H9 (cell line): ENCODE results near the gene THBS4. TPM values are rescaled to one million over a fixed set of nuclear protein-coding genes. Genes with fewer than 3 reads are reported as not detected.

Source experiments
- DNase-seq: peaks from one replicate; pipeline ENCODE4 v3.0.0-alpha.2; 2017
- H2AFZ ChIP-seq: one replicate; pipeline ENCODE4 v1.6.1; 2013; ENCODE audit warnings: mild to moderate bottlenecking, low read length, control low read depth, moderate library complexity
- H2AK5ac ChIP-seq: 2 replicates; pipeline ENCODE4 v1.6.1; 2013; ENCODE audit warnings: low read length, control low read depth, mixed read lengths; ENCODE audit not compliant: insufficient read length
- H2BK120ac ChIP-seq: one replicate; pipeline ENCODE4 v1.6.1; 2013; ENCODE audit warnings: low read depth, mild to moderate bottlenecking, low read length, control low read depth, inconsistent platforms; ENCODE audit not compliant: poor library complexity, severe bottlenecking
- H2BK12ac ChIP-seq: 2 replicates; pipeline ENCODE4 v1.6.1; 2013; ENCODE audit warnings: low read length, control low read depth, mixed read lengths, low read depth; ENCODE audit not compliant: insufficient read length
- H2BK15ac ChIP-seq: 2 replicates; pipeline ENCODE4 v1.6.1; 2013; ENCODE audit warnings: low read depth, low read length, control low read depth
- H2BK20ac ChIP-seq: one replicate; pipeline ENCODE4 v1.6.1; 2013; ENCODE audit warnings: low read depth, mild to moderate bottlenecking, low read length, control low read depth, inconsistent platforms; ENCODE audit not compliant: poor library complexity, severe bottlenecking
- H2BK5ac ChIP-seq: 2 replicates; pipeline ENCODE4 v1.6.1; 2013; ENCODE audit warnings: low read length, control low read depth, mixed read lengths; ENCODE audit not compliant: insufficient read length
- H3K14ac ChIP-seq: 2 replicates; pipeline ENCODE4 v1.6.1; 2013; ENCODE audit warnings: low read length, control low read depth; ENCODE audit not compliant: insufficient read depth
- H3K18ac ChIP-seq: 2 replicates; pipeline ENCODE4 v1.6.1; 2013; ENCODE audit warnings: low read depth, mild to moderate bottlenecking, mixed read lengths, low read length, control low read depth; ENCODE audit not compliant: insufficient read length
- H3K23ac ChIP-seq: 2 replicates; pipeline ENCODE4 v1.6.1; 2013; ENCODE audit warnings: low read length, control low read depth, mixed read lengths, low read depth; ENCODE audit not compliant: insufficient read length
- H3K23me2 ChIP-seq: 2 replicates; pipeline ENCODE4 v1.6.1; 2013; ENCODE audit warnings: low read depth, mild to moderate bottlenecking, mixed read lengths, low read length, control low read depth; ENCODE audit not compliant: insufficient read length, poor library complexity, severe bottlenecking
- H3K27ac ChIP-seq: 2 replicates; pipeline ENCODE4 v1.5.1; 2013; ENCODE audit warnings: low read length, control low read depth, mixed read lengths, low read depth; ENCODE audit not compliant: insufficient read length
- H3K27me3 ChIP-seq: 2 replicates; pipeline ENCODE4 v1.6.1; 2013; ENCODE audit warnings: low read length, control low read depth, inconsistent platforms; ENCODE audit not compliant: insufficient read depth
- H3K4ac ChIP-seq: 2 replicates; pipeline ENCODE4 v1.6.1; 2013; ENCODE audit warnings: low read depth, mild to moderate bottlenecking, control low read depth, inconsistent platforms, low read length, moderate library complexity
- H3K4me1 ChIP-seq: 2 replicates; pipeline ENCODE4 v1.6.1; 2013; ENCODE audit warnings: low read length, control low read depth, inconsistent platforms; ENCODE audit not compliant: insufficient read depth
- H3K4me2 ChIP-seq: 2 replicates; pipeline ENCODE4 v1.6.1; 2013; ENCODE audit warnings: low read length, control low read depth, mixed read lengths; ENCODE audit not compliant: insufficient read length, insufficient read depth
- H3K56ac ChIP-seq: 2 replicates; pipeline ENCODE4 v1.6.1; 2013; ENCODE audit warnings: low read depth, mild to moderate bottlenecking, mixed read lengths, low read length, control low read depth; ENCODE audit not compliant: insufficient read length
- H3K79me1 ChIP-seq: 2 replicates; pipeline ENCODE4 v1.6.1; 2013; ENCODE audit warnings: low read depth, mild to moderate bottlenecking, moderate library complexity, low read length, control low read depth, inconsistent platforms; ENCODE audit not compliant: insufficient read depth, poor library complexity, severe bottlenecking
- H3K79me2 ChIP-seq: 2 replicates; pipeline ENCODE4 v1.6.1; 2013; ENCODE audit warnings: low read length, control low read depth, inconsistent platforms; ENCODE audit not compliant: insufficient read depth
- H3K9ac ChIP-seq: 2 replicates; pipeline ENCODE4 v1.6.1; 2013; ENCODE audit warnings: low read length, control low read depth, mixed read lengths; ENCODE audit not compliant: insufficient read length; ENCODE audit errors: extremely low read depth
- H3K9me3 ChIP-seq: one replicate; pipeline ENCODE4 v1.6.1; 2013; ENCODE audit warnings: low read depth, low read length, inconsistent platforms; ENCODE audit not compliant: control insufficient read depth
- H3T11ph ChIP-seq: one replicate; pipeline ENCODE4 v1.6.1; 2013; ENCODE audit warnings: mild to moderate bottlenecking, low read length, control low read depth, inconsistent platforms
- H4K20me1 ChIP-seq: one replicate; pipeline ENCODE4 v1.6.1; 2013; ENCODE audit not compliant: control insufficient read depth, insufficient read length, insufficient read depth
- H4K5ac ChIP-seq: 2 replicates; pipeline ENCODE4 v1.6.1; 2013; ENCODE audit warnings: low read depth, mild to moderate bottlenecking, mixed read lengths, low read length, control low read depth; ENCODE audit not compliant: insufficient read length
- H4K8ac ChIP-seq: replicated peaks from 2 replicates; pipeline ENCODE4 v1.6.1; 2013; ENCODE audit warnings: low read length, control low read depth, mixed read lengths, low read depth; ENCODE audit not compliant: insufficient read length
- H4K91ac ChIP-seq: 2 replicates; pipeline ENCODE4 v1.6.1; 2013; ENCODE audit warnings: low read depth, mild to moderate bottlenecking, moderate library complexity, mixed read lengths, low read length, control low read depth; ENCODE audit not compliant: insufficient read length
- H3K27ac Mint-ChIP-seq, 3 experiments: 2 replicates in 2 of 3; 3 replicates in 1 of 3; pipeline ENCODE4 v1.8.0; 2020 to 2021; ENCODE audit warnings: mixed read lengths in 3 of 3, mild to moderate bottlenecking in 1 of 3, moderate library complexity in 1 of 3
- H3K27me3 Mint-ChIP-seq: 2 replicates; pipeline ENCODE4 v1.8.0; 2021; ENCODE audit warnings: low read depth, mild to moderate bottlenecking, moderate library complexity, mixed read lengths
- H3K36me3 Mint-ChIP-seq, 3 experiments: 2 replicates in 2 of 3; 3 replicates in 1 of 3; pipeline ENCODE4 v1.8.0; 2020 to 2021; ENCODE audit warnings: low read depth in 3 of 3, mixed read lengths in 3 of 3; ENCODE audit not compliant: insufficient read depth in 1 of 3
- H3K4me1 Mint-ChIP-seq, 2 experiments: 2 replicates each; pipeline ENCODE4 v1.8.0; 2020; ENCODE audit warnings: mixed read lengths in 2 of 2
- H3K4me3 Mint-ChIP-seq, 2 experiments: 2 replicates in 1 of 2; 3 replicates in 1 of 2; pipeline ENCODE4 v1.8.0; 2020 to 2021; ENCODE audit warnings: mild to moderate bottlenecking in 2 of 2, mixed read lengths in 2 of 2, moderate library complexity in 1 of 2
- H3K9me3 Mint-ChIP-seq, 2 experiments: 2 replicates in 1 of 2; 3 replicates in 1 of 2; pipeline ENCODE4 v1.8.0; 2020; ENCODE audit warnings: mild to moderate bottlenecking in 2 of 2, mixed read lengths in 2 of 2, moderate library complexity in 1 of 2
- CTCF ChIP-seq: fragments of 200-600 bp; sonication (generic); conservative IDR thresholded peaks from 3 replicates; pipeline ENCODE4 v1.8.0; 2021; ENCODE audit warnings: antibody characterized with exemption, mild to moderate bottlenecking
- WGBS: extraction: QIAGEN DNeasy Blood & Tissue Kit; methylation state at CpG from one replicate; pipeline ENCODE4 v1.1.7; 2013; ENCODE audit warnings: missing lambda C conversion rate, low lambda C conversion rate, mixed read lengths; ENCODE audit not compliant: insufficient read length; ENCODE audit errors: extremely low coverage; 5-methylcytosine and 5-hydroxymethylcytosine counted together
- total RNA-seq: library from RNA; stranded (reverse); gene quantifications from 2 replicates; pipeline ENCODE4 v1.2.1, GENCODE V29; 2021

The THBS4 gene
- total RNA-seq, 1 experiment from 2014 or later: 19.0 TPM

GRCh38 chr5:80092486-80093107, 57.4 kb downstream of the THBS4 start:
- peaks cover 0 to 2% (median 0%) of the 10 kb centered on the region in 3 experiments; a peak in 4 of 7 replicates for H3K36me3 Mint-ChIP-seq
- 0 out of 7 replicates have a peak overlapping the region, but pooled peaks of 1 of the 3 experiments have one; percentile 80 for H3K27ac Mint-ChIP-seq

More at GRCh38 chr5:80092486-80093107, 57.4 kb downstream of the THBS4 start:
- H3K27me3 Mint-ChIP-seq: no peaks in the 10 kb centered on the region; the same call in 1 of the 2 replicates
- no peak overlapping the region for H3K9ac ChIP-seq
- no peak overlapping the region for H3K23ac ChIP-seq
- H3K23me2 ChIP-seq: no peaks in the 10 kb centered on the region
- H3K4me1 Mint-ChIP-seq: peaks cover 17 to 23% of the 10 kb centered on the region in 2 experiments
- no peak overlapping the region for H3K14ac ChIP-seq
- H3K27me3 ChIP-seq: no peaks in the 10 kb centered on the region
- no peak overlapping the region for H4K5ac ChIP-seq
- H3K4me3 Mint-ChIP-seq: no peak overlapping the region
- H4K20me1 ChIP-seq: no peaks in the 10 kb centered on the region
- no peak overlapping the region for H2BK20ac ChIP-seq
- no peak overlapping the region for H2AFZ ChIP-seq
- no peak overlapping the region for H3K4me2 ChIP-seq
- no CpG with 5 or more reads among the region's 8 CpGs for WGBS
- no peak for DNase-seq
- no peak overlapping the region for H3K27ac ChIP-seq
- H3K4ac ChIP-seq: no peak overlapping the region
- no peaks in the 10 kb centered on the region for H3K9me3 ChIP-seq
- no peak overlapping the region for H2AK5ac ChIP-seq
- H4K91ac ChIP-seq: no peak overlapping the region
- H2BK12ac ChIP-seq: no peak overlapping the region
- no peak for TF ChIP-seq CTCF
- H2BK5ac ChIP-seq: no peak overlapping the region
- H4K8ac ChIP-seq: no peak overlapping the region
- H3T11ph ChIP-seq: no peak overlapping the region
- H2BK15ac ChIP-seq: no peak overlapping the region
- no peaks in the 10 kb centered on the region for H3K79me1 ChIP-seq
- no peak overlapping the region for H3K56ac ChIP-seq
- H3K9me3 Mint-ChIP-seq: no peaks in the 10 kb centered on the region
- H3K4me1 ChIP-seq: peaks cover 4% of the 10 kb centered on the region; the same call in 1 of the 2 replicates
- H3K79me2 ChIP-seq: no peaks in the 10 kb centered on the region
- H3K18ac ChIP-seq: no peak overlapping the region
- no peak overlapping the region for H2BK120ac ChIP-seq
